GDM1 (cell line): ENCODE data around the gene NRXN2.

ENCODE experiments used
- DNase-seq: peaks from one replicate; lab custom pipeline; 2025; lab: John Stamatoyannopoulos, UW

NRXN2 gene

DNA sequence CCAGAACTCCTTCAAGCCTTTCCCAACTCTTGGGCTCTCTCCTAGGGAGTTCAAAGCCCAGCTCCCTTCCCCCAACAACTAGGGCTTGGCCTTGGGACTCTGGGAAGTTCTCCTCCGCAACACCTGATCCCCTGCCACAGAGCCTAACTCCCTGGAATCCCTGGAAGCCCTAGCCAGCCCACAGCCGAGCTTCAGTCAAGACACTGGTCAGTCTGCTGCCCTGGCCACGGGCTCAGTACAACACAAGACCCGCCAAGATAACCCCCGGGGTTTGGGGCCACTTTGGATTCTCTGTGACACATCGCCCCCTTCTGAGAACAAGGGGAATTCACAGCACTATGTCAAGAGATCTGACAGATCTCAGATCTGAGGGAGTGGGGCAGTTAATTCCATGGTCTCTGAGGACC lies 73.7 kb downstream of the NRXN2 start:
- peak; percentile 57 for DNase-seq

DNA sequence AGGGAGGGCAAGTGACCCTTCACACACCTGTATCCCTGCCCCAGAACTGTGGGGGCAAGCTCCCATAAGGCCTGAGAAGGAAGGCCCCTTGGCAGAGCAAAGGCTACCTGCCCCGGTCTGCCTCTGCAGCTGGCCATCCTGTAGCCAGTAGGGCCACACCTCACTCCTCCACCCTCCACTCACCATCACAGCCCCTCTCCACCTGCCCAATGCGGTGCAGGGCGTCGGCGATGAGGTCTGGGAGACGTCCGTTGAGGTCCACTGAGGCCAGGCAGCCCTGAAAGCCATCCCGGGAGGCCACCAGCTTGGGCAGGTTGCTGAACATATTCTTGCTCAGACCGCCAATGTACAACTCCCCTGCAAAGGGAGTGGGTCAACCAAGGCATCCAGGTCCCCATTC lies 74.4 kb downstream of the NRXN2 start:
- no peak for DNase-seq

DNA sequence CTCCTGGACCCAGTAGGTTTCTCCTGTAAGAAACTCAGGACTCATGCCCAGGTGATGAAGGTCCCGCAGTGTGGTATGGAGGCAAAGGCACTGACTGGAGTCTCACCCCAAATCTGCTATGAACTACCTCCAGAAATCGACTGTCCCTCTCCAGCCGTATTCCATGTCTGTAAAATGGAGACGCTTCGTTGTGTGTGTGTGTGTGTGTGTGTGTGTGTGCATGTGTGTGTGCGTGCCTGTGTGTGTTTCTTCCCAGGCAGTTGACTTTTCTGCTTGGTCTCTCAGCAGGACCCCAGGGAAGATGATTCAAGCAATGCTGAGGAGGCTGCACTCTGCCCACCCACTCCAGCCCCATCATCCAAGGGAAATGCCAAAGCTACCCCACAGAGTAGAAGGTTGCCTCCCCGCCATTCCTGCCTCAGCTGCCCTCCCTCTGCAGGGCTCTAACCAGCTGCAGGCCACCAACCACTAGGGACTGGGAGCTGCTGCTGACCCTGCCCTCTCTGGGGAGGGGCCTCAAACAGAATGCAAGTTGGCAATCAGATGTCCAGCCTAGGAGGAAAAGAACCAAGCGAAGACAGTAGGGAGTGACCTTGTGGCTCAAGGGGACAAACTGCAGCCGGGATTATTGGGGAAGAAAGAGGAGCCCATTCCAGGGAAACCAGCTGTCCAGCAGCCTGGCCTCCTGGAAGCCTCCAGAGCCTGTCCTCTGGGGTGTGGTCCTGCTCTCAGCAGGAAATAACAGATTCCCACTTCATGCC lies 75.8 kb downstream of the NRXN2 start:
- DNase-seq: no peak

DNA sequence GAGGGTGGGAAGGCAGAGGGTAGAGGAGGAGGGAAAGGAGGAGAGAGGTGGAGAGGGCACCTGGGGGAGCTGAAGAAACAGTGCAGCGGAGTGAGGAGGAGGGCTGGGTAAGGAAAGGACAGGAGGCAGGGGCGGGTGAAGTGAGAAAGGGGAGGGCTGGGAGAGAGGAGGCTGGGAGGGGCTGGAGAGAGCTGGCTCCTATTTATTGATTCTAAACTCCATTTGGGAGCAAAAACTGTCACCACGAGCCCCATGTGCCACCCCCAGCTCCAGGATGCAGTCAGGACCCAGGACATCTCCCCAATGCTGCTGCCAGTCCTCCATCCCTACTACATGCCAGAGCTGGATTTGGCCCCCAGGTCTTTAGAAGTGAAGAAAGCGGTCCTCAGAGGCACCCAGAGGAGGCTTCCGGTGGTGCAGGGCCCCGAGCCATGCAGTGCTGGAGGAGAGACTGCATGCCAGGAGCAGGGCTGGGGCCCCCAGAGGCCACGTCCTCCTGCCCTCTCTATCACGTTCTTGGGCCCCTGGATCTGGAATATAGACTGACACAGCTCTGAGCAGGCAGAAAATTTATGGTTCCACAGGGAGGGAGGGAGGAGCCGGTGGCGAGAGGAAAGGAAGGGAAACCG lies 78.2 kb downstream of the NRXN2 start:
- peak; percentile 13 for DNase-seq

DNA sequence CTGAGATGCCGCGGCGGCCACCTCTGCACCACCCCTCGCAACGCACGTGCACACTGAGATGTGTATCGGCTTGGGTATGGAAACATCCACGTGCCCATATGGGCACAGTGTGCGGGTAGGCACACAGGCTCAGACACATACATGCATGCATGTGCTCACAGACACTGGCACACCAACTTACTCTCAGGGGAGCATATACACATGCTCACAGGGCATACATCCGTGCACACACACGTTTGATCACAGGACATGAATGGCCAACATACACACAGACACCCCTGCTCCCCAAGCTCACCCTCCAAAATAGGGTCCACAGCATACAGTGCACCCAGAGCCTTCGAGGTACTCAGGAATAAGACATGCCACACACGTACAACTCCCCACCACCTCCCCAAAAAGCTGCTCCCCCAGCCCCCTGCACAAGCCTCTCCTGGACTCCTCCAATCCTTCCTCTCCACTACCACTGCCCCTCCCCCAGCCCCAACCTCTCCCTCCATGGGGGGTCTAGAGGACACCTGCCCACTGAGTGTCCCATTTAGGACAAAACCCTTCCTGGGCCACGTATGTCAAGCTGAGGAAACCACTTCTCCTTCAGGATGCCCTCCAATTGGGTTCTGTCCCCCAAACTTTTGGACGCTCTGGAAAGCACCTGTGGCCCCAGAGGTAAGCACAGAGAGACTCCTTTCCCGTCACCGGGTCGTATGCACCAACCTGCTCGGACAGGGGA lies 78.9 kb downstream of the NRXN2 start:
- peak; percentile 40 for DNase-seq

DNA sequence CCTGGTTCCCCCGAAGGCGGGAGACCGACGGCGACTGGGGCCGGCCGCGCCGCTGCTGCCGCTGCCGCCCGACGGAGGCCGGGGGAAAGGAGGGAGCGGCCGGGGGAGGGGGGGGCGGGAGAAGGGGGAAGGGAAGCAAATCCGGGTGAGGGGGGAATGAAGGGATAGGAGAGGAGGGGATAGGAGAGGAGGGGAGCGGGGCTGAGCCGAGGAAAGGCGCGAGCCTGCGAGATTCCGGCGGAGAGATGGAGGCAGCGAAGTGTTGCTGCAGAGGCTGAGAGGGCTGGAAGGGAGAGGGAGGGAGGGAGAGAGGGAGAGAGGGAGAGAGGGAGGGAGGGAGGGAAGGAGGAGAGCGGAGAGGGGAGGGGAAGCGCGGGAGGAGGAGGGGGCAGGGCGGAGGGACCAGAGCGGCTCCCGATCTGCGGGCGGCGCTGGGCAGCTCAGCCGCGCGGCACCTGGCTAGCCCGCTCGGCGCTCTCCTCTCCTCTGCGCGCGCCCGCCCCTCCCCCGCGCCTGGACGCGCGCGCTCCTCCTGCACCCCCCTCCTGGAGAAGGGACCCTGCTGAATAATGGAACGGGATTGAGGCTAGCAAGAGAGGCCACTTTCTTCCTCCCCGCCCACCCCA lies 79.6 kb downstream of the NRXN2 start:
- DNase-seq: peak; percentile 59

DNA sequence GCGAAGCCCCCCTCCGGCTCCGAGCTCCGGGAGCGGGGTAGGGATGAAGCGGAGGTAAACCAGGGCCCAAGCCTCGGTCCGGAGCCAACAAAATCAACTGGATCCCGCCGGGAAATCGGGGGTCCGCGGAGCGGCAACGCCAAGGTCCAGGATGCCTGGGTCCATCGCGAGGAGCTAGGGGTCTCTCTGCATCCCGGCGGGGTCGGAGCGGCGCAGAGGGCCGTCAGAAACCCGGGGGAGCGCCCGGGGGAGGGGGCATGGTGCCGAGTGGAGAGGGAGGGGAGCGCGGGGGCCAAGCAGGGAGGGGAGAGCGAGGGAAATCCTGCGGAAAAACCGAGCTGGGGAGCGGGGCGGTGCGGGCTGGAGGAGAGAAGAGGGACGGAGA lies 80.1 kb downstream of the NRXN2 start:
- no peak for DNase-seq

DNA sequence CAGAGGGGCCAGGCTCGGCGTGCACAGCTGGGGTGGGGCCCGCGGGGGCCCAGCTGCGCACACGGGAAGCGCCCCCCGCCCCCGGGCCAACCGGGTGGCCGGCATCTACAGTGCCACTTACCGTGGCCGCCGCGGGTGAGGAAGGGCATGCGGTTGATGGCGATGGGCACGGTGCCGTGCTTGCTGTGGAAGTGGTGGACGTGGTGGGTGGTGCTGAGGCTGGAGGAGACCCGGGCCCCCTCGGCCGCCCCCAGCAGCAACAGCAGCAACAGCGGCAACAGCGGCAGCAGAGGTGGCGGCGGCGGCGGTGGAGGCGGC lies 80.6 kb downstream of the NRXN2 start:
- no peak for DNase-seq

DNA sequence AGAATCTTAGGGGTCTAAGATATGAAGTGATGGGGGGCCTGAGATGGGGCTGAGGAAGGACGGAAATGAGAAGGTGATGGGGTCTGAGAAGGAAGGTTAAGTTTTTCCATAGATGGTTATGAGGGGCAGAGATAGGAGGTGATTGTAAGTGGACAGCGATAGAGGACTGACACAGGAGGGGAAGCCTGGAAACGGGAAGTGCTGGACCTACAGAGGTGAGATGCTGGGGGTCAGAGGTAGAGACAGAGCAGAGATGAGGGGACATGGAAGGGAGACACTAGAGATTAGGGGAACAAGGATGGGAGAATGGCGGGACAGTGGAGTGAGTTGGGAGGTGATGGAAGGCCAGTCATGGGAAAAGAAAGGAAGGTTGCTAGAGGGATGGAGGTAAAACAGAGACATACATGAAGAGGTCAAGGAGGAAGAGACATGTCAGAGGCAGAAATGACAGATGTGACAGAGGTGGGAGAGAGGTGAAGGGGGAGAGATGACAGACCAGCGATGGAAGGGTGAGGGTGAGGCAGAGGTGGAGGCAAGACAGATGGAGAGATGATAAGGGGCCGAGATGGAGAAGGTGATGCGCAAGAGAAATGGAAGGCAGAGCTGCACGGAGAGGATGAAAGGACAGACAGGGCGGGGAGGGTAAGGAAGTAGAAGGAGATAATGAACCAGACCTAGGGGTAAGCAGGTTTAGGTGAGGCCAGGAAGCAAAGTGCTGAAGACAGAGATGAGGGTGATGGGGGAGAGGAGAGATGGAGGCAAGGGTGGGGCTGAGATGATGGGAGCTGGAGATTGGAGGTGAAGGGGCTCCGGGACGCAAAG lies 81.2 kb downstream of the NRXN2 start:
- DNase-seq: no peak

DNA sequence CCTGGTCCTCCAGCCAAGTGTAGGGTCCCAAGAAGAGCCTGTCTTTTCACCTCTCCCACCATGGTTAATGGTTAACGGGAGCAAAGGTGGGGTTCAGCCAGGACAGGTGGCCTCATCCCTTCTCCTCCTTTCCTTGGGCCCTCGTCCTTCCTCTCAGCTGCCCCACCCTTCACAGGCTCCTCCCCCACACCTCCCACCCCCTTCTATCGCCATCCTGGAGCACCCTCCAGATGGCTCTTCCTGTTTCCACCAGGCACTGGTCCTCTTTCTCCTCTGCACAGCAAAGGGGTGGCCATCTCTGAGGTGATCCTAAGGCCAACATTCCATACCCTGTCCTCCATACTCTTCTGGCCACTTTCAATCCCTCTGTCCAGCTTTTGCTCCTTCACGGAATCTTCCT lies 83.1 kb downstream of the NRXN2 start:
- DNase-seq: no peak

DNA sequence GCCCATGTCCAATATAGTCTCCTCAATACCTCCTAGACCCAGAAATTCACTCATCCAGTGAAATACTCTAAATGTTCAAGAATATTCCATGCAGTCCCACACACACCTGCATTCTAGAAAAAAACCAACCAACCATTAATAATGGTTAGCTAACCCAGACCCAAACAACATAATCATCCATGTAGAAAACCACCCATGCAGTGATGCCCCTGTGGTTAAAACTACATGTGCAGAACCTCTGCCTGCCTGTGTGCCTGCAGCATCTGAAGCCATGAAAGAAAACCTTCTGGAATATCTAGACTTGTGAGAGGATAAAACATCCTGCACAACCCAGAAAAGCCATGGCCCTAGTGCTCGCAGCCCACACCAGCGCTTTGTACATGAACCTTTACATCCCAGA lies 84.2 kb downstream of the NRXN2 start:
- DNase-seq: no peak

DNA sequence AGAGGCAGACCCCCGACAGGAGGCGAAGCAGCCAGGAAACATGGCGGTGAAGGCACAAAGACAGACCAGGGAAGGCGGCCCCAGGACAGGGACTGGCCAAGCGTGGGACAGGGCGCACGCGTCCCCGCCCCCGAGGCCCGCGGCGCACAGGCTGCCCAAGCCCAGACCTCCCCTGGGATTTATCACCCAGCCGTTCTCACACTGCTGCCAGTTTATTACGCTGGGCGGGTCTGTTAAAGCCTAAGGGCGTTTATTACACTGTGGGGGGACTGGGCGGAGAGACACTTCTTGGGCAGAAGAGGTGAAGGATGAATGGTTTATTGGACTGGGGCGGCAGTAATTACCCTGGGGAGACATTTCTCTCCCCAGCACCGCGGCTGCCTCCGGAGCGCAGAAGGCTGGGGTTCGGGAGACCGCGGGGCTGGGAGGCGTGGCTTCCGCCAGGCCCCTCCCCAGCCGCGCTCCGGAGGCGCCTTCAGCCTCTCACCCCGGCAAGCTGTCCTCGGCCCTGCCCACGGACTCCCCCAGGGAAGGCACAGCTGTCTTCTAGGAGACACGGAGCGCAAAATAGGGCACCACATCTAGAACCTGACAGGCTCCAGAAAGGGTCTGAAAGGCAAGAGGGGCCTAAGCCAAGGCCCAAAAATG lies 84.9 kb downstream of the NRXN2 start:
- no peak for DNase-seq

DNA sequence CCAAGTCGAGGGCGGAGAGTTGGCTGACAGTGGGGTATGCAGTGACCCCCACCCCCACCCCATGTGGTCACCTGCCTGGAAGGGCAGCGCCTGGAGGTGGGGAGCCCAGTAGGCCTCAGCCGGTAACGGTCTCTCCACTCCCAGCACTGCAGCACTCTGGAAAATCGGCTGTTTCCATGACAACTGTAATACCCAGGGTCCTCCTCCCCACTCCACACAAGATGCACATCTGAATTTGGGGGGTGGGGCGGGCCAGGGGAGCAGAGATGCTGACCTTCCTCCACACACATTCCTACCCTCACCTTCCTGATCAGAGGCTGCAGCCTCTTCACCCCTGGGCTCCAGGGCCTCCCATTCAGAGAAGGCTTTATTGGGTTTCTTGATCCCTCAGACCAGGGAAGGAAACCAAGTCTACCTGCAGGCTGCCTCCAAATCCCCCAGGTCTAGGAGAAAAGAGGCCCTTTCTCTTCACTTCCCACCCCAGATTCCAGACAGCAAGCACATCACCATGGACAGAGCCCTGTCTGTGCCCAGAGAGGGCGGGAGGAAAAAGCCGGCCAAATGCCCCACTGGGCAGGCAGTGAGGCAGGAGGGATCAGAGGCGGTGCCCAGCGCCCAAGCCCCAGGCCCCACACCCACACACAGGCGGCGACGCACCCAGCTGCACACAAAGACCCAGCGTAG lies 85.5 kb downstream of the NRXN2 start:
- no peak for DNase-seq

DNA sequence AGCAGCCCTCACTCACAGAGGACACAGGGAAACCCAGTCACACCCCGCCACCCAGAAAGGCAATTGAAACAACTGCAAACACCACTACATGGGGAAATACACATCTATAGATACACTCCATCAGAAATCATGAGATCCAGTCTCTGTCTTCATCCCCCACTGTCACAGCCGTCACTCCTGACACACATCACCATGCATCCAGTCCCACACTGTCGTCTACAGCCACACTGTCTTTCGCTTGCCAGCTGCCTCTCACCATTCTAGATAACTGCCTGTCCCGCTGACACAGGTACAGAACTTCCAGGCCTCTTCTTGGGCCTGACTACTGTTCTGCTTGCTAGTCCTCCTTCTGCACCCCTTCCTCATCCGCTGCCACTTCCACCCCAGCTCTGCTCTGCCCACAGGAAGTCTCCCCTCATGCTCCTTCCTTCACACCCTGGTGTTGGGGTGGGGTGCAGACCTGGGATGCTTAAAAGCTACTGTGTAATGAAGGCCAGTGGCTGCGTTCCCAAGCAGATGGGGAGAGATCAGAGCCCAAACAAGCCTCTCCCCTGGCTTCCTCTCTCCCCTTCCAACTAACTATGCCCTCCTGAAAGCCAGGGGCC lies 89.3 kb downstream of the NRXN2 start:
- no peak for DNase-seq

DNA sequence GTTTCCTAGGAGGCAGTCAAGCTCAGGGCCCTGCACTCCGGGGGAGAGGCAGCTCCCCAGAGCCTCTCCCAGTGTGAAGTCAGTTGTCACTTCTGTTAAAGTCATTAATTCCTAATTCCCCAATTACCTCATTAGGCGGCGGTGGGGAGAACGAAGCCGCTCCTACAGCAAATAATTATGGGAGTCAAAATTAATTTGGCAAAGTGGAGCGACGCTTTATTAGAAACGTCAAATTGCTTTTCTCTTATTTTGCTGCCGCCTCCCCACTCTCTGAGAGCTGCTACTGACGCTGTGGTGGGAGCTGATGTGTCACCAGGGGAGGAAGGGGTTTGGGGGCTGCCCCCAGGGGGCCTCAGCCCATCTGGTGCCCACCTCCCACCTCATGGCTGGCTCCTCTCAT lies 90.3 kb downstream of the NRXN2 start:
- no peak for DNase-seq

DNA sequence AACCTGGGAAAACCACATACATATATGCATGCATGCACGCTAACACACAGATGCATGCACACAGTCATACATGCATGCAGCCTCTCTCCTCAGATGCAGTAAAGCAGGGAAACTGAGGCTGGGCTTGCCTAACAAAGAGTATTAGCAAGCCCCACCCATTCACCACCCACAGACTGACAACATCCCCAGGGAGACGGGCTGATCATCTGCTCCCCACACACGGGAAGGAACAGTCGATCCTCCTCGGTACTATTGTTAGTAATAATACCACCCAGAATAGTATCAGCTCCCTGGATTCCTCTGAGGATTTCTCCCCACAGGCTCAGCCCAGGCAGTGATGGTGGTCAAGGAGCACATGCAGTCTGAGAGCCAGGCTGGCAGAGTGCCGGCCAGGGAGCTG lies 90.8 kb downstream of the NRXN2 start:
- no peak for DNase-seq

DNA sequence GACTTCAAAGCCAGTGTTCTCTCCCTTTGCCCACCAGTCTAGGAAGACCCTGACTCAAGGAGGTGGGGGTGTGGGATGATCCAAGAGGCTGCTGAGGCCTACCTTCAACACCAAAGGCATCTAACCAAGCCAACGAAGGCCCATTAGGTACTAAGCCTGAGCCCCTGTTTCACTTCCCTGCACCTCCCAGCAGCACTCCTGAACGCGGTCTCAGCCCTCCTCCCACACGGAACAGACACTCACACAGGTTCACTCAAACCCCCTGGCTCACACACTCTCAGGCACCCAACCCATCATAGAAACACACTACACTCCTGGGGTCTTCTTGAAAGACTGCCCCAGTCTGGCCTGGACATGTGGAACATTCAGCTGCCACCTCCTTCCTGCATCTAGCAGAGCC lies 91.3 kb downstream of the NRXN2 start:
- no peak for DNase-seq

DNA sequence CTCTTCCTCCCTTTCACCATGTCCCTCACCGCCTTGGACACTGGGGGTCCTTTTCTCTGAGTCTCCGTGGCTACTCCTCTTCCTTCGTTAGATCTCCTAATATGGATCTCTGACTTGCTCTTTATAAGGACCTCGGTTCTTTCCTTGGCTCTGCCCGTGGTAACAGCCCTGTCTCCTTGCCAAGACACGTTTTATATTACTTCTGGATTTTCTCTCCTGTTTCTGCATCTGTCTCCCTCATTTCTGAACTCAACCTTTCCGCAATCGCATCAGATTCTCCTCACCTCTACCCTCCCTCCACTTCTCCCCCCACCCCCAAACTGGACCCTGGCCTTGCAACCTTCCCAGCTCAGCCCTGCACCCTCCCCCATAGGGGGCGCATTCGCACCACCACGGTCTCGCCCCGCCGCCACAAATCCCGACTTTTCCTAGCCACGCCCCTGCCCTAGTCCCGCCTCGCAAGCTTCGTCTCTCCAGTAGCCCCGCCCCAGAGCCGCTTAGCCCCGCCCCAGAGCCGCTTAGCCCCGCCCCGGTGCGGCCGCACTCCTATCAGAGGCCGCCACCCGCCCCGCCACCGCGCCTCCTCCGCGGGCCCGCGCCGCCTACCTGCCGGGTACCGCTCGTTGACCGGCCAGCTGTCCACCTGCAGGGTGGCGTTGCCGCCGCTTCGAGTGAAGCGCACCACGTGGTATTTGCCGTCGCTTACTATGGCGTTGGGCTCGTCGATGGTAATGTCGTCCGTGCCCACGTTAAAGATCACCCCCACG lies 93.0 kb downstream of the NRXN2 start:
- DNase-seq: no peak

DNA sequence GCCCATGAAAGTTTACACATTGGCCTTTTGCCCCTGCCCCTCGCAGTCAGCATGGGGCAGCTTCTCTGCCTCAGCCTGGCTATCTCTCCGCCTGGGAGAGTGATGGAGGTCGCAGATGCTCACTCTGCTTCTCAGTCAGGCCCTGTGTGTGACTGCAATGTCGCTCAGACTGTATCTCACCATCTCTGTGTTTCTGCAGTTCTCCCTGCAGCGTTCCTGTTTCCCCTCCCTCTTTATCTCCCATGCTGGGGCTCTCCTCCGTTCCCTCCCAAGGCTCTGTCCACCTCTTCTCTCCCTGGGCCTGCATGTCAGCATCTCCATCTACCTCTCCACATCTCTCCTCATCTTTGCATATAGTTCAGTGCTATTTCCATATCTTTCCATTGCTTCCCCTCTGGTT lies 93.9 kb downstream of the NRXN2 start:
- DNase-seq: no peak

DNA sequence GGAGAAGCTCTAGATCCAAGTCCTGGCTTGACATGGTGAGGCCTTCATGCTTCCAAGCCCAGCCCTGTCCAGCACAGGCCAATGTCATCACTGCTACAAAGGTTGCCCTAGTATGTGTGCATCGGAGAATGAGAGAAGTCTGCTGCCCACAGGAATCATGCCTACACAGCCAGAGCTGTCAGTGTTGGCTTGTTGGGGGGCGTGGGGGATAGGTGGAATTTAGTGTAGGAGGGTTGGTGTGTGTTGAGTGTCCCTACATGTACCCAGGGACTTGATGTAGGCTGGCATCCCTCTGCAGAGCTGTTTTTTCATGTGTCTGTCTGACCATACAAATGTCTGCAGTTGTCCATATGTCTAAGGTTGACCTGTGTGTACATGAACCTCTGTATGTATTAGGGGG lies 94.4 kb downstream of the NRXN2 start:
- no peak for DNase-seq
